ENCODE data around the gene UGT1A8.
"Not testable (repeated sequence)": the region's sequence is repeated elsewhere in the genome, so short reads cannot be mapped to it uniquely, and the experiment has no call there.

Gene UGT1A8

DNA sequence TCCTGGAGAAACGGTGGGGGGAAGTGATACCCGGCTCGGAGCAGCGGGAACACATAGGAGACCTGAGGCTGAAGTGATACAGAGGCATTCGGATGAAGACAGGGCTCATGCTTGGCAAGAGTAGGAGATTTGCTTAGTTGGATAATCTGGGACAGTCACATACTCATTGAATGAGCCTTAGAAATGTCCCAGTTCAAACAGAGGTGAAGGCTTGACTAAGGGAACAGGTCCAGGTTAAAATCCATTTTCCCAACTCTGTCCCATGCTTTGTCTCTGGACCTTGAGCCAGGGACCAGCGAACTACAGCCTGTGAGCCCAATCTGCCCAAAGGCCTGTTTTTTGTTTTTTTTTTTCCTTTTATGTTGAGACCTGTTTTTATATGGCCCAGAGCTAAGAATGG lies 76.5 kb downstream of the UGT1A8 start:
- H3K4me1 ChIP-seq (ENCODE audit: control insufficient read depth in 1 of 2, insufficient read depth in 1 of 2, low read depth in 1 of 2, low read length in 1 of 2): no peaks in the 10 kb centered on the region
- H3K9me3 ChIP-seq: no peaks in the 10 kb centered on the region
- H3K27ac ChIP-seq: no peak overlapping the region
- TF ChIP-seq, protein P1, sequence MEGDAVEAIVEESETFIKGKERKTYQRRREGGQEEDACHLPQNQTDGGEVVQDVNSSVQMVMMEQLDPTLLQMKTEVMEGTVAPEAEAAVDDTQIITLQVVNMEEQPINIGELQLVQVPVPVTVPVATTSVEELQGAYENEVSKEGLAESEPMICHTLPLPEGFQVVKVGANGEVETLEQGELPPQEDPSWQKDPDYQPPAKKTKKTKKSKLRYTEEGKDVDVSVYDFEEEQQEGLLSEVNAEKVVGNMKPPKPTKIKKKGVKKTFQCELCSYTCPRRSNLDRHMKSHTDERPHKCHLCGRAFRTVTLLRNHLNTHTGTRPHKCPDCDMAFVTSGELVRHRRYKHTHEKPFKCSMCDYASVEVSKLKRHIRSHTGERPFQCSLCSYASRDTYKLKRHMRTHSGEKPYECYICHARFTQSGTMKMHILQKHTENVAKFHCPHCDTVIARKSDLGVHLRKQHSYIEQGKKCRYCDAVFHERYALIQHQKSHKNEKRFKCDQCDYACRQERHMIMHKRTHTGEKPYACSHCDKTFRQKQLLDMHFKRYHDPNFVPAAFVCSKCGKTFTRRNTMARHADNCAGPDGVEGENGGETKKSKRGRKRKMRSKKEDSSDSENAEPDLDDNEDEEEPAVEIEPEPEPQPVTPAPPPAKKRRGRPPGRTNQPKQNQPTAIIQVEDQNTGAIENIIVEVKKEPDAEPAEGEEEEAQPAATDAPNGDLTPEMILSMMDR (IDR thresholded peaks at IDR 0.05): no peak
- no peaks in the 10 kb centered on the region for H3K36me3 ChIP-seq
- H3K4me3 ChIP-seq (ENCODE audit: low read depth in 1 of 2, low read length in 1 of 2): no peak overlapping the region
- no peaks in the 10 kb centered on the region for H3K27me3 ChIP-seq

DNA sequence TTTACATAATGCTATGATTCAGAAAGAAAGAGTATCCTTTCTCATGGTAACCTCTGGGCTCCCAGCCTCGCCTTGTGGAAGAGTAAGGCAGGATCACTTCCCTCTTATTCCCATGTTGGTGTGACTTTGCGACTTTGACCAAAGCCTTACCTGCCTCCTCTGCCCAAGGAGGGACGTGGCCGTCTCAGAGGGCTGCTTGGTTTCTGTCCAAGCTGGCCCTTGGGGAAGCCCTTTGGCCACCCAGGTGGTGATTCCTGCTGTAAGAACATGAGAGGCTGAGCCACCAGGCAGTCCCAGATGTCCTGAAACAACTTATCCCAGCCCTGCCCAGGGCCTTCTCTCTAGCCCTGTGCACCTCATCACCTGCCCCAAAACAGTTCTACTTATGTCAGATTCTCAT lies 81.3 kb downstream of the UGT1A8 start:
- Histone ChIP-seq H3K27me3 (no peaks in the 10 kb centered on the region), H3K27ac (no peak overlapping the region), H3K9me3 (no peaks in the 10 kb centered on the region), H3K4me3 (ENCODE audit: low read depth in 1 of 2, low read length in 1 of 2) (no peak overlapping the region), H3K4me1 (ENCODE audit: control insufficient read depth in 1 of 2, insufficient read depth in 1 of 2, low read depth in 1 of 2, low read length in 1 of 2) (no peaks in the 10 kb centered on the region), H3K36me3 (no peaks in the 10 kb centered on the region)
- TF ChIP-seq, protein P1 (IDR thresholded peaks at IDR 0.05): no peak

DNA sequence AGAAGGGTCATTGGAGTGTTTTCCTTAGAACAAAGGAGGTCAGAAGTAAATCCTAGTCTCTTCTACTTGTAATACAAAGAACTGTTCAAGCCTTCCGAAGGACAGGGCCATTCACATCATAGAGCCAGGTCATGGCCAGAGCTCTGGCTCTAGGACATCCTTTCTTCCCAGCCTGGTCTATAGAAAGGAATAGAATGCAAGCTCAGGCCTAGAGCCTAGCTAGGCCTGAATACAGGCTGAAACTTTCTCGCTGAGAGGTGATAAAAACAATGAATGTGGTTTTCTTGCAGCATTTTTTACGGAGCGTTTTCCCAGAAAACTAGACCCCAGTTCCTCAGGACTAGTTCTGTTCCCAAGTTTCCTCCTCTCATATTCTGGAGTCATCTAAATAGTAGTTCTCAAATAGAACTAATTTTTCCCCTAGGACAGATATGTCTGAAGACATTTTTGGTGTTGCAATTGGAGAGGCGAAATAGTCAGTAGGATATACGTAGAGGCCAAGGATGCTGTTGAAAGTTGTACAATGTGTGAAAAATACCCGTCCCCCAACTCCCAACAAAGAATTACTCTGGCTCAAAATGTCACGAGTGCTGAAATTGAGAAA lies 82.1 kb downstream of the UGT1A8 start:
- Histone ChIP-seq H3K27ac (no peak overlapping the region), H3K27me3 (no peaks in the 10 kb centered on the region), H3K9me3 (no peaks in the 10 kb centered on the region), H3K4me3 (ENCODE audit: low read depth in 1 of 2, low read length in 1 of 2) (no peak overlapping the region), H3K4me1 (ENCODE audit: control insufficient read depth in 1 of 2, insufficient read depth in 1 of 2, low read depth in 1 of 2, low read length in 1 of 2) (no peaks in the 10 kb centered on the region), H3K36me3 (no peaks in the 10 kb centered on the region)
- TF ChIP-seq, protein P1 (IDR thresholded peaks at IDR 0.05): no peak

DNA sequence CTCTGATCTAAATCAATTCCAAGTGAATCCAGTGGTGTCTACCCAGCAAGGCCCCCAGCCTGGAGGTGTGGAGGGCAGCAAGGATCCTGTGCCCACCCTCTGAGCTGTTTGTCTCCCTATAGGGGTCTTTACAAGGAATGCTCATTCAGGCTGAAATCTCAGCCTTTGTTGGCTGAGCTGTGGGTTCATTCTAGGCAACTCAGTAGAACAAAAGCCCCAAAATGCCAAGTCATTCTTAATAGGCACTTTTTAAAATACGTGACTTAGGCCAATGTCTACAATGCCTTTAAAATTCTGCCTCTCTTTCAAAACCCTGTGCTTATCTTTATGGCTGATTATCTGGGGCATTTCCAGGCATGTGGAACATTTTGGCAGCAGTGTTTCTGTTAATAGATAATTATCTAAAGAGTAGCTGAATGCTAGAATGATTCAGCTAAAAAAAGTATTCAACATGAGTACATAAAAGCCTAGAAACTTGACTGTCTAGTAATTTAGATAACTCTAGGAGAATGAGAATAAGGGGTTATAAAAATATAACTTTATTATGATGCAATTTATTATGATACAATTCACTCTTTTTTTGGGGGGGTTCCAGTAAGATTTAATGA lies 82.7 kb downstream of the UGT1A8 start:
- H3K4me1 ChIP-seq (ENCODE audit: control insufficient read depth in 1 of 2, insufficient read depth in 1 of 2, low read depth in 1 of 2, low read length in 1 of 2): no peaks in the 10 kb centered on the region
- TF ChIP-seq, protein P1 (IDR thresholded peaks at IDR 0.05): no peak
- no peak overlapping the region for H3K4me3 ChIP-seq (ENCODE audit: low read depth in 1 of 2, low read length in 1 of 2)
- H3K27ac ChIP-seq: no peak overlapping the region
- H3K9me3 ChIP-seq: no peaks in the 10 kb centered on the region
- no peaks in the 10 kb centered on the region for H3K36me3 ChIP-seq
- no peaks in the 10 kb centered on the region for H3K27me3 ChIP-seq

DNA sequence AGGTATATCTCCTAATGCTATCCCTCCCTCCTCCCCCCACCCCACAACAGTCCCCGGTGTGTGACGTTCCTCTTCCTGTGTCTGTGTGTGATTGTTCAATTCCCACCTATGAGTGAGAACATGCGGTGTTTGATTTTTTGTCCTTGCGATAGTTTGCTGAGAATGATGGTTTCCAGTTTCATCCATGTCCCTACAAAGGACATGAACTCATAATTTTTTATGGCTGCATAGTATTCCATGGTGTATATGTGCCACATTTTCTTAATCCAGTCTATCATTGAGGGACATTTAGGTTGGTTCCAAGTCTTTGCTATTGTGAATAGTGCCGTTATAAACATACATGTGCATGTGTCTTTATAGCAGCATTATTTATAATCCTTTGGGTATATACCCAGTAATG lies 83.4 kb downstream of the UGT1A8 start:
- not testable (repeated sequence) for H3K27me3 ChIP-seq; H3K9me3 ChIP-seq; H3K27ac ChIP-seq; H3K36me3 ChIP-seq; H3K4me3 ChIP-seq (ENCODE audit: low read depth in 1 of 2, low read length in 1 of 2); H3K4me1 ChIP-seq (ENCODE audit: control insufficient read depth in 1 of 2, insufficient read depth in 1 of 2, low read depth in 1 of 2, low read length in 1 of 2)

DNA sequence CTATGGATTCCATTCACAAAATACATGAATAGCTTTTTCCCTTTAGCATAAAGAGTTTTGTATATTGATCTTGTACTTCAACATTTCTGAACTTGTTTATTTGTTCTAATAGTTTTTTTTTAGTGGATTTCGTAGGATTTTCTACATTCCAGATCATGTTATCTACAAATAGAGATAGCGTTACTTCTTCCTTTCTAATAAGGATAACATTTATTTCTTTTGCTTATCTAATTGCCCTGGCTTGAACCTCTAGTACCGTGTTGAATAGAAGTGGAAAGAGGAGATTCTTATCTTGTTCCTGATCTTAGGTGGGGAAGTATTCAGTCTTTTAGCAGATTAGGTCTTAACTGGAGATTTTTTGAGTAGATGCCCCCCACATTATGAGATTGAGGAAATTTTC lies 84.8 kb downstream of the UGT1A8 start:
- TF ChIP-seq, protein P1 (IDR thresholded peaks at IDR 0.05): no peak
- no peak overlapping the region for H3K4me3 ChIP-seq (ENCODE audit: low read depth in 1 of 2, low read length in 1 of 2)
- no peaks in the 10 kb centered on the region for H3K9me3 ChIP-seq
- H3K27me3 ChIP-seq: no peaks in the 10 kb centered on the region
- H3K4me1 ChIP-seq (ENCODE audit: control insufficient read depth in 1 of 2, insufficient read depth in 1 of 2, low read depth in 1 of 2, low read length in 1 of 2): no peaks in the 10 kb centered on the region
- no peaks in the 10 kb centered on the region for H3K36me3 ChIP-seq
- H3K27ac ChIP-seq: no peak overlapping the region

Measured in neutrophil (primary cell).